ENCODE data around the gene SETD1B.
"Not testable (repeated sequence)": the region's sequence is repeated elsewhere in the genome, so short reads cannot be mapped to it uniquely, and the experiment has no call there.

The SETD1B gene

DNA sequence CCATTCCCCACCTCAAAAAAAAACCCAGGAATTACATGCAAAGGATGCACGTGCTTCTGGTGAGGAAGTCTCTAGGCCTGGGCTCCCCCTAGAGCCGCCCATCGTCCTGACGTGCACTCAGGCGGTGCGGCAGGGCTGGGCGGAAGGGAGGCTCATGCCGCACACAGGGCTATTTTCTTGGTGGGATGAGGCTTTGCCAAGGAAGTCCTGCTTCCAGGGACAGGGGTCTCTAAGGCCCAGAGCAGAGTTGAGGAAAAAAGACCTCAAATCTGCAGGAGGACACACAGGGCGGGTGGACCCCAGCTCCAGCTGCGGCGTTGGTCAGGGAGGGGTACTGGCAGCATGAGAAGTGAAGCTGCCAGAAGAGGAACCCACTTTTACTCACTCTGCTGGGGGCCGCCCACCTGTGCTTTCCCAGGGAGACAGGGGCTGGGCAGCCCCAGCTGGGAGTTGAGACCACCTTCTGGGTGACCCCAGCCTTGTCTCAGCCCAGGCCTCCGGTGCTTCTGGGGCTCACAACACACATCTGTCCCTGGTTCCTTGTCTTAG lies 14.5 kb upstream of the SETD1B start:
- Histone ChIP-seq H3K36me3 (no peaks in the 10 kb centered on the region), H3K4me3 (ENCODE audit: low read depth, low read length) (no peak overlapping the region), H3K9me3 (no peaks in the 10 kb centered on the region), H3K4me1 (no peaks in the 10 kb centered on the region), H3K27me3 (no peaks in the 10 kb centered on the region)
- peak; percentile 17 for DNase-seq
- TF ChIP-seq, protein P1, sequence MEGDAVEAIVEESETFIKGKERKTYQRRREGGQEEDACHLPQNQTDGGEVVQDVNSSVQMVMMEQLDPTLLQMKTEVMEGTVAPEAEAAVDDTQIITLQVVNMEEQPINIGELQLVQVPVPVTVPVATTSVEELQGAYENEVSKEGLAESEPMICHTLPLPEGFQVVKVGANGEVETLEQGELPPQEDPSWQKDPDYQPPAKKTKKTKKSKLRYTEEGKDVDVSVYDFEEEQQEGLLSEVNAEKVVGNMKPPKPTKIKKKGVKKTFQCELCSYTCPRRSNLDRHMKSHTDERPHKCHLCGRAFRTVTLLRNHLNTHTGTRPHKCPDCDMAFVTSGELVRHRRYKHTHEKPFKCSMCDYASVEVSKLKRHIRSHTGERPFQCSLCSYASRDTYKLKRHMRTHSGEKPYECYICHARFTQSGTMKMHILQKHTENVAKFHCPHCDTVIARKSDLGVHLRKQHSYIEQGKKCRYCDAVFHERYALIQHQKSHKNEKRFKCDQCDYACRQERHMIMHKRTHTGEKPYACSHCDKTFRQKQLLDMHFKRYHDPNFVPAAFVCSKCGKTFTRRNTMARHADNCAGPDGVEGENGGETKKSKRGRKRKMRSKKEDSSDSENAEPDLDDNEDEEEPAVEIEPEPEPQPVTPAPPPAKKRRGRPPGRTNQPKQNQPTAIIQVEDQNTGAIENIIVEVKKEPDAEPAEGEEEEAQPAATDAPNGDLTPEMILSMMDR (IDR thresholded peaks at IDR 0.05; ENCODE audit: low read depth, low read length): no peak

DNA sequence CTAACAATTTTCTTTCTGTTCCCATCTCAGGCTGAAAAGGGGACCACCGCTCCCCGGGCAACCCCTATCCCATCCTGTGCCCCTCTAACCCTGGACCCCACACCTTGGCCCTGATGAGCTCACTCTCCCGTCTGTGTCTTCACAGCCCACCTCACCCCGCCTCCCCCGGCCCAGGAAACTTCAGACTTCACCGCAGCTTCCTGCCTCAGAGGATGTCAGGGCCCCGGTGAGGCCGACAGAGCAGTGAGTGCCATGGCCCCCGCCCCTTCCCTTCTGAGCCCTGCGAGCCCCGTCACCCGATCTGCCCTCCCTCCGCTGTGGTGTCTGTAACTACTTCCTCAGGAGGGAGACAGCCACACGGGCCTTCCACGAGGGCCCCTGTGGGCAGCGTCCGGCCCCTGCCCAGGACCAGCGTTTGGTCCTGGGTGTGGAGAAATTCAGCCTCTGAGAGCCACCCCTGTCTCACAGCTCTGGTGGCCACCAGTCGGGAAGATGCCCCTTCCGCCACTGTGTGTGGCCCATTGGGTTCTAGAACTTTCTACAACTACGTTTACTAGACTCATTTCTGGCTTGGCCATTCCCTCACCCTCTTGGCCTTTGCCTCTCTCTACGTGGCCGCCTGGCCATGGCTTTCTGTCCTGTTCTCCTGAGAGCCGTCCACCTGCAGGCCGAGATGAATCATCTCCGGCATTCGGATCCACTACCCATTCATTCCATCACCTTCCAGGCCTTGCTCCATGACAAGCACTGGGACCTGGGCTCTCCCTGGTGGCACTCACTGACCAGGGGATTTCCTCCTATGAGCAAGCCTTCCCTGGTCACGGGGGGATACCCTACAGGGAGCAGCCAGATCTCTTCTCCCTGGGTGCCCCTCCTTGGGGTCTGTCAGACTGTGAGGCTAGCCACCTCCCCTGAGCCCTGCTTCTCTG lies 13.7 kb upstream of the SETD1B start:
- Histone ChIP-seq H3K36me3 (no peaks in the 10 kb centered on the region), H3K4me3 (ENCODE audit: low read depth, low read length) (no peak overlapping the region), H3K27me3 (no peaks in the 10 kb centered on the region), H3K9me3 (no peaks in the 10 kb centered on the region), H3K4me1 (peaks cover 1% of the 10 kb centered on the region)
- peak; percentile 7 for DNase-seq
- TF ChIP-seq, protein P1 (IDR thresholded peaks at IDR 0.05; ENCODE audit: low read depth, low read length): no peak

DNA sequence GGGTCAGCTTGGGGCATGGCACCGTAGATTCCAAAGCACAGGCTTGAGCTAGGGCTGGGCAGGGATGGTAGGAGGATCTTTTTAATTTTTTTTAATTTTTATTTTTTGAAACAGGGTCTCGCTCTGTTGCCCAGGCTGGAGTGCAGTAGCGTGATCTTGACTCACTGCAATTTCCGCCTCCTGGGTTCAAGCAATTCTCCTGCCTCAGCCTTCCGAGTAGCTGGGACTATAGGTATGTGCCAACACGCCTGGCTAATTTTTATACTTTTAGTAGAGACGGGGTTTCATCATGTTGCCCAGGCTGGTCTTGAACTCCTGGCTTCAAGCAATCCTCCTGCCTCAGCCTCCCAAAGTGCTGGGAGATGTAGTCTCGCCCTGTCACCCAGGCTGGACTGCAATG lies 13.0 kb upstream of the SETD1B start:
- not testable (repeated sequence) for H3K4me1 ChIP-seq; H3K4me3 ChIP-seq (ENCODE audit: low read depth, low read length); DNase-seq; H3K27me3 ChIP-seq; H3K36me3 ChIP-seq; H3K9me3 ChIP-seq

DNA sequence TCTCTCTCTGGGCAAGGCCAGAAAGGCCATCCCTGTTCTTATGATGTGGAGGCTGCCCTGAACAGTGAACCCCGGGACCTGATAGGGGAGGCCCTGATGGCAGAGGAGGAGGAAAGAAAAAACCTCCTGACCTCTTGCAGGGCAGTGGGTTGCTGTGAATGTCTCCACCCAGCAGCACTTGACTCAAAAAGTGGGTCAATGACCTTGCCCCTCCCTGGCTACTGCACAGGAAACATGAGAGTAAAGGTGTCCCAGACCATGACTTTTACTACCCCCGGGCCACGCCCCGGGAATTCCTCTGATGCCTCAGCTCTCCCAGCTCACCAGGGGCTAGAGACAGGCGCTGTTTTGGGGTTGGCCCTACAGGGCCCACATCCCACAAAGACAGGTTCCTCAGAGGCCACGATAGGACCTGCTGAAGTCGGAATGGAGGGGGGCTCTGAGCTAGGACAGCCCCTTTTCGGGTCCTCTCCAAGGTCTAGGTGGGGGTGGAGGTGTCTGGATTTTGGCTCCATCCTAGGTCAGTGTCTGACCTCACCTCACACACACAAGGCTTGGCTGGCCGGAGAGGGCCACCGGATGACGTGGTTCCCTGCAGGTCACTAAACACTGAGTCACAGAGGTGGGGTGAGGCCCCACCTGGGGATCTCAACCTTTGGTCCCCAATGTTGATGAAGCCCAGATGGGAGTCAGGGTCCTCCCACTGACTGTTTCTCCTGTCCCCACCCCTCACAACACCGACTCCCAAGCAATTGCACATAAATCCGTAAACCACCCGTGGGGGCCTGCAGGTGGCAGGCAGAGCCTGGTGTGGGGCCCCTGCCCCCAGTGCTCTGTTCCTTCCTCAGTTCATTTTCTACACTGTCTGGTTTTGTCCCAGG lies 11.9 kb upstream of the SETD1B start:
- H3K4me1 ChIP-seq: peaks cover 10% of the 10 kb centered on the region
- TF ChIP-seq, protein P1 (IDR thresholded peaks at IDR 0.05; ENCODE audit: low read depth, low read length): 0 out of 2 replicates have a peak, but pooled peaks have one; percentile 3
- DNase-seq: peak; percentile 4
- no peak overlapping the region for H3K4me3 ChIP-seq (ENCODE audit: low read depth, low read length)
- no peaks in the 10 kb centered on the region for H3K27me3 ChIP-seq
- H3K9me3 ChIP-seq: no peaks in the 10 kb centered on the region
- H3K36me3 ChIP-seq: peaks cover 14% of the 10 kb centered on the region

DNA sequence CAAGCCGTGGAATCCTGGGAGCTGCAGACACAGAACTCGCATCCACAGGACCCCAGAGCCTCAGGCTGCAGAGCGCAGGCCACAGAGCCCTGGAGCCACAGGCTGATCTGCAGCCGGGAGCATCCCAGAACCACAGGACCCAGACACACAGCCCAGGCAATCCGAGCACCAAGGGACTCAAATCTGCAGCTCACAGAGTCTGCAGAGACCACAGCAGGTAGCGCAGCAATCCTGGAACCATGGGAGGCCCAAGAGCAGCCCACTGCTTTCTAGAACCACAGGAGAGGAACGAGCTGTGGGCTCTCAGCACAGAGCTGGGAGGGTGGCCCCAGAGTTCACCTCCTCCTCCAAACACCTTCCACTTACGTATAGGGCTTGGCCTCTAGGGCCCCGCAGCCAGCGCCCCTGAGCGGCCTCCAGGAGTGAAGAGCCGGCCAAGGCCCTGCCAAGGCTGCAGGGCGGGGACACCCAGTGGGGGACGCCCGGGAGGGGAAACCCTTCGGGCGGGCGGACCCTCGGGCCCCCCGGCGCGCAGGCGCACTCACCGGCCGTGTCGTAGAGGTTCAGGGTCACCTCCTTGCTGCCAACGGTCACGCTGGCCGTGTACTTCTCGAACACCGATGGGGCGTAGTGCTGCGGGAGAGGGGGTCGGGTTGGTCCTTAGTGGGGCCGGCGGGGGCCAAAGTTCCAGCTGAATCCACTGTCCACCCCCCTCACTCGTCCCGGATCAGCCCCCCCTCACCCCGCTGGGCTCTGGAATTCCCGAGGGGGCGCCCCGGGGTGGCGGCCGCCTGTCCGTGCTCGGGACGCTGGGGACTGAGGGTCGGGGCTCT lies 11.0 kb upstream of the SETD1B start:
- peak; percentile 16 for DNase-seq
- Histone ChIP-seq H3K27me3 (no peaks in the 10 kb centered on the region), H3K36me3 (peaks cover 19% of the 10 kb centered on the region), H3K9me3 (no peaks in the 10 kb centered on the region), H3K4me1 (peaks cover 14% of the 10 kb centered on the region), H3K4me3 (ENCODE audit: low read depth, low read length) (peak overlapping the region; percentile 66)
- TF ChIP-seq, protein P1 (IDR thresholded peaks at IDR 0.05; ENCODE audit: low read depth, low read length): no peak

DNA sequence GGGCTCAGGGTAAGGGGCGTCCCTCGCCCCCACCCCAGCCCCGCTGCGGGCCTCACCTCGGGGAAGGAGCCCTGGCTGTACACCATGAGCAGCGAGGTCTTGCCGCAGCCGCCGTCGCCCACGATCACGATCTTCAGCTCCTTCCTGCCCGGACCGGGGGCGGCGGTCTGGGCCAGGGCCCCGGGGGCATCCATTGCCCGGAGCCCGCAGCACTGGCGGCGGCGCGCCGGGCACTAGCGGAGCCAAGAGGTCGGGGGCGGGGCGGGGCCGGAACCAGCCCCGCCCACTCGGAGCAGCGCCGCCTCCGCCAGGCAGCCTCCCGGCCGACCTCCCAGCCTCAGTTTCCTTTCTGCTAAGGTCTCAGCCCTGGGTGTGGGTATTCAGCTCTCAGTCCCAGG lies 10.4 kb upstream of the SETD1B start, which contains the start of gene RHOF:
TSS of gene RHOF (minus strand) at position 249 of the 398 bp plus-strand sequence. CDS start at position 194, 55 bp downstream.
- Histone ChIP-seq H3K27me3 (no peaks in the 10 kb centered on the region), H3K9me3 (no peaks in the 10 kb centered on the region), H3K36me3 (peaks cover 20% of the 10 kb centered on the region), H3K4me3 (ENCODE audit: low read depth, low read length) (peak within 1 kb of the TSS; percentile 66), H3K4me1 (peaks cover 16% of the 10 kb centered on the region)
- DNase-seq: peak; percentile 69
- TF ChIP-seq, protein P1 (IDR thresholded peaks at IDR 0.05; ENCODE audit: low read depth, low read length): no peak

All from BE2C (cell line).